HG03342 (cell line): ENCODE data around the gene EHF.

Source experiments
- ATAC-seq: cut with Tn5 transposase; IDR thresholded peaks from one replicate; pipeline ENCODE4 v1.9.1; 2021; ENCODE audit warnings: mild to moderate bottlenecking, moderate library complexity; ENCODE audit not compliant: unreplicated experiment

EHF gene

GRCh38 chr11:34643311-34643710 lies 22.4 kb downstream of the EHF start:
- no peak for ATAC-seq

- no peak for ATAC-seq
Observed at GRCh38 chr11:34643846-34644245, 23.0 kb downstream of the EHF start.

GRCh38 chr11:34644669-34645406 lies 23.9 kb downstream of the EHF start:
- no peak for ATAC-seq

- no peak for ATAC-seq
Observed at GRCh38 chr11:34646431-34646830, 25.5 kb downstream of the EHF start.

GRCh38 chr11:34647131-34647530 lies 26.2 kb downstream of the EHF start:
- ATAC-seq, result no peak

- no peak for ATAC-seq
Observed at GRCh38 chr11:34647532-34647931, 26.6 kb downstream of the EHF start.

GRCh38 chr11:34648036-34648435 lies 27.1 kb downstream of the EHF start:
- no peak for ATAC-seq

GRCh38 chr11:34649597-34649996 lies 28.7 kb downstream of the EHF start:
- no peak for ATAC-seq

- peak; percentile 89 for ATAC-seq
Observed at GRCh38 chr11:34650528-34650927, 29.6 kb downstream of the EHF start.

- no peak for ATAC-seq
Observed at GRCh38 chr11:34651551-34651950, 30.7 kb downstream of the EHF start.

- no peak for ATAC-seq
Observed at GRCh38 chr11:34652191-34652973, 31.5 kb downstream of the EHF start.

- ATAC-seq, result no peak
Observed at GRCh38 chr11:34653031-34653430, 32.1 kb downstream of the EHF start.

GRCh38 chr11:34653851-34654482 lies 33.1 kb downstream of the EHF start:
- ATAC-seq, result no peak

- no peak for ATAC-seq
Observed at GRCh38 chr11:34654483-34655334, 33.8 kb downstream of the EHF start.

- ATAC-seq, result no peak
Observed at GRCh38 chr11:34655335-34656008, 34.6 kb downstream of the EHF start.

GRCh38 chr11:34656062-34656720 lies 35.3 kb downstream of the EHF start:
- no peak for ATAC-seq

- ATAC-seq, result no peak
Observed at GRCh38 chr11:34658071-34659015, 37.5 kb downstream of the EHF start.

- no peak for ATAC-seq
Observed at GRCh38 chr11:34659096-34659733, 38.3 kb downstream of the EHF start.
